Gastrocnemius medialis (tissue), 4 donors: ENCODE data around the gene PLOD3. TPM values are rescaled to one million over a fixed set of nuclear protein-coding genes. Genes with fewer than 3 reads are reported as not detected.

Experiments
- ATAC-seq, 2 donors: fragments of 150-250 bp; one replicate each; pipeline ENCODE4 v1.9.1; 2016
- DNase-seq, 2 donors: peaks; one replicate each; pipeline ENCODE4 v3.0.0-alpha.2; 2019
- H3K27ac ChIP-seq, 4 donors: fragments of 200-600 bp; sonication (generic); 1 replicate in 1 of 4; 2 replicates in 3 of 4; pipeline ENCODE4 v1.5.1; 2016 to 2018; ENCODE audit warnings: mild to moderate bottlenecking in 2 of 4, moderate library complexity in 1 of 4
- H3K27me3 ChIP-seq, 3 donors: fragments of 200-600 bp; sonication (generic) in 2 of 3; 1 replicate in 1 of 3; 2 replicates in 2 of 3; pipeline versions ENCODE4 v1.5.1 to v1.6.0; 2016 to 2019; ENCODE audit warnings: mild to moderate bottlenecking in 1 of 3, moderate library complexity in 1 of 3
- H3K36me3 ChIP-seq, 2 donors: fragments of 200-600 bp; sonication (generic) in 1 of 2; one replicate each; pipeline ENCODE4 v1.5.1; 2017 to 2018
- H3K4me1 ChIP-seq, 2 donors: fragments of 200-600 bp; sonication (generic) in 1 of 2; one replicate each; pipeline ENCODE4 v1.5.1; 2016 to 2017; ENCODE audit warnings: mild to moderate bottlenecking in 2 of 2
- H3K4me3 ChIP-seq, 4 donors: fragments of 200-600 bp; sonication (generic) in 3 of 4; 1 replicate in 1 of 4; 2 replicates in 3 of 4; pipeline ENCODE4 v1.5.1; 2016 to 2019; ENCODE audit warnings: mild to moderate bottlenecking in 2 of 4
- H3K9me3 ChIP-seq, 3 donors: fragments of 200-600 bp; sonication (generic) in 2 of 3; 1 replicate in 1 of 3; 2 replicates in 2 of 3; pipeline ENCODE4 v1.5.1; 2016 to 2019
- CTCF ChIP-seq, 5 experiments: fragments of 450-650 bp in 3 of 5; fragments of 200-600 bp in 2 of 5; sonication (generic) in 2 of 5; IDR thresholded peaks in 4 of 5; conservative IDR thresholded peaks in 1 of 5; 1 replicate in 4 of 5; 2 replicates in 1 of 5; pipeline ENCODE4 v1.5.1; 2016 to 2019; ENCODE audit warnings: antibody characterized with exemption in 5 of 5, mild to moderate bottlenecking in 3 of 5, moderate library complexity in 3 of 5
- POLR2A ChIP-seq, 2 donors: fragments of 450-650 bp; IDR thresholded peaks; one replicate each; pipeline ENCODE4 v1.6.1; 2017; ENCODE audit warnings: antibody characterized with exemption in 2 of 2, mild to moderate bottlenecking in 2 of 2, moderate library complexity in 2 of 2
- in situ Hi-C, 4 donors: fragments of 200-750 bp; cut with MboI; loops; one replicate each; pipeline versions ENCODE4 v1.15.0 to v1.8.0; 2017; ENCODE audit warnings: low sequenced_read_pairs in 4 of 4
- intact Hi-C: fragments of 100-400 bp; cut with DNase I; formaldehyde crosslinking; loops from one replicate; pipeline ENCODE4 v1.15.1; 2023; ENCODE audit warnings: low total_unique reads
- total RNA-seq, 4 donors: library from RNA; depleted of rRNA; stranded (reverse); fragments of >200 nt; gene quantifications; one replicate each; pipeline versions ENCODE4 v1.1.0 to v1.2.3, GENCODE V29; 2016

PLOD3 gene
- total RNA-seq, 4 donors from 2014 or later = 8.2 to 24.2 (median 15.5) TPM

GRCh38 chr7:101177644-101178043 is 39.7 kb downstream of the PLOD3 start:
- Histone ChIP-seq H3K4me3 (no peak overlapping the region), H3K36me3 (no peaks in the 10 kb centered on the region), H3K27me3 (peaks cover 79 to 93% (median 86%) of the 10 kb centered on the region in 3 donors), H3K4me1 (peaks cover 8 to 19% of the 10 kb centered on the region in 2 donors), H3K27ac (no peak overlapping the region), H3K9me3 (no peaks in the 10 kb centered on the region)
- intact Hi-C loops = no loop called here
- DNase-seq (no peak), ATAC-seq (no peak)
- in situ Hi-C loops = no loop called here
- TF ChIP-seq CTCF (IDR thresholded peaks at IDR 0.05 in 4 of 5, conservative IDR thresholded peaks at IDR 0.05 in 1 of 5) = no peak
- TF ChIP-seq POLR2A (IDR thresholded peaks at IDR 0.05) = no peak

GRCh38 chr7:101175664-101176063 is 41.7 kb downstream of the PLOD3 start:
- H3K27me3 ChIP-seq = peaks cover 91 to 100% (median 98%) of the 10 kb centered on the region in 3 donors
- in situ Hi-C loops = no loop called here

GRCh38 chr7:101174322-101174854 is 43.0 kb downstream of the PLOD3 start:
- no peaks in the 10 kb centered on the region for H3K9me3 ChIP-seq
- no peaks in the 10 kb centered on the region for H3K36me3 ChIP-seq
- TF ChIP-seq CTCF (IDR thresholded peaks at IDR 0.05 in 4 of 5, conservative IDR thresholded peaks at IDR 0.05 in 1 of 5) (no peak), POLR2A (IDR thresholded peaks at IDR 0.05) (no peak)
- H3K4me1 ChIP-seq = peaks cover 14 to 33% of the 10 kb centered on the region in 2 donors
- ATAC-seq = no peak
- H3K4me3 ChIP-seq = peak overlapping the region in 1 of 4 donors; percentile 46
- peaks cover 90 to 100% (median 98%) of the 10 kb centered on the region in 3 donors for H3K27me3 ChIP-seq
- in situ Hi-C loops (no loop called here), intact Hi-C loops (no loop called here)
- H3K27ac ChIP-seq = no peak overlapping the region
- no peak for DNase-seq

More at GRCh38 chr7:101175664-101176063, 41.7 kb downstream of the PLOD3 start:
- Histone ChIP-seq H3K4me1 (peaks cover 8 to 25% of the 10 kb centered on the region in 2 donors), H3K27ac (no peak overlapping the region), H3K4me3 (no peak overlapping the region), H3K36me3 (no peaks in the 10 kb centered on the region), H3K9me3 (no peaks in the 10 kb centered on the region)
- no peak for TF ChIP-seq CTCF (IDR thresholded peaks at IDR 0.05 in 4 of 5, conservative IDR thresholded peaks at IDR 0.05 in 1 of 5)
- no peak for TF ChIP-seq POLR2A (IDR thresholded peaks at IDR 0.05)
- ATAC-seq (no peak), DNase-seq (no peak)
- intact Hi-C loops = no loop called here

DNA sequence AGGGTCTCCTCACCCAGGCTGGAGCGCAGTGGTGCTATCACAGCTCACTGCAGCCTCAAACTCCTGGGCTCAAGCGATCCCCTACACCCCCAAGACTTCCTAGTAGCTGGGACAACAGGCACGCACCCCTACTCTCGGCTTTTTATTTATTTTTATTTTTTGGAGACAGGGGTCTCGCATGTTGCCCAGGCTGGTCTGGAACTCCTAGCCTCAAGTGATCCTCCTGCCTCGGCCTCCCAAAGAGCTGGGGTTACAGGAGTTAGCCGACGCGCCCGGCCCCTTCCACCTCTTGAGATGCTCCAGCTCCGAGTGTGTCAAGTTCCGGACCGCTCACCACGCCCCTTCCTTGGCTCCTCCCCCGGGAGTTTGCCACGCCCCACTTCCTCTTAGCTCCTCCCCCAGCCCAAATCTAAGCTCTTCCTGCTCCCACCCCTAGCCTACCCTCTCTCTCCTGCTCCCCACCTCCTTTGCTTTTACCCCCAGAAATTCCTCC is 43.6 kb downstream of the PLOD3 start:
- Histone ChIP-seq H3K36me3 (no peaks in the 10 kb centered on the region), H3K27ac (no peak overlapping the region), H3K4me3 (peak overlapping the region in 3 of 4 donors; percentile 30 to 46 (median 35)), H3K9me3 (no peaks in the 10 kb centered on the region), H3K4me1 (peaks cover 14 to 31% of the 10 kb centered on the region in 2 donors), H3K27me3 (peaks cover 91 to 100% (median 98%) of the 10 kb centered on the region in 3 donors)
- DNase-seq (no peak), ATAC-seq (no peak)
- no peak for TF ChIP-seq CTCF (IDR thresholded peaks at IDR 0.05 in 4 of 5, conservative IDR thresholded peaks at IDR 0.05 in 1 of 5)
- TF ChIP-seq POLR2A (IDR thresholded peaks at IDR 0.05) = no peak
- in situ Hi-C loops = no loop called here
- intact Hi-C loops = no loop called here
